RWPE1 (cell line): ENCODE measurements around the gene AGBL1.

Experiments used
- CTCF ChIA-PET: fragments of 350-600 bp; sonication (Branson Sonifier 250); formaldehyde crosslinking; extraction: SDS; loops from one replicate; lab custom pipeline; 2021; lab: Yijun Ruan, JAX
- POLR2A ChIA-PET: fragments of 400-600 bp; formaldehyde crosslinking; extraction: SDS; loops from one replicate; lab custom pipeline; 2020; ENCODE audit warnings: antibody characterized with exemption; ENCODE audit not compliant: low non-redundant PET; lab: Yijun Ruan, JAX
- DNase-seq: peaks from one replicate; pipeline ENCODE4 v3.0.0; 2012; ENCODE audit warnings: low spot score
- H3K27ac ChIP-seq: fragments of 450-650 bp; 2 replicates; pipeline ENCODE4 v1.5.1; 2017
- TF ChIP-seq, protein P1 (sequence below): fragments of 450-650 bp; conservative IDR thresholded peaks from 2 replicates; pipeline ENCODE4 v1.5.1; 2017; ENCODE audit warnings: low read depth, mild to moderate bottlenecking

The AGBL1 gene

DNA sequence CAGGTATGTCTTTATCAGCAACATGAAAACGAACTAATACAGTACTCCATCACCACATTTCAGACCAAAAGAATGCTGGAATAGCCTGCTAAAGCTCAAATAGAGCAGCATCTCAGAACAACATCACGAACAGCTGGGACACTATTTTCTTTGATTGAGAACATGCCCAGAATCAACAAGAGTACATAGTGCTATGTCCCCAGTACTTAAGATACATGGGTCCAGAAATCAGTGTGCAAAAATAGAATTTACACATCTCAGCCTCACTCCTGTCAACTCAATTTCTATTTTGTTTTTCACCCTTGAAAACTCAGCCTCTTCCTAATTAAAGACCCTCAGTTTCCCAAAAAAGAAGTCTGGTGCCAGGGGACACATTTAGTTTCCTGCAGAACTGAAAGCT lies 753.9 kb downstream of the AGBL1 start:
- no peak overlapping the region for H3K27ac ChIP-seq
- TF ChIP-seq, protein P1, sequence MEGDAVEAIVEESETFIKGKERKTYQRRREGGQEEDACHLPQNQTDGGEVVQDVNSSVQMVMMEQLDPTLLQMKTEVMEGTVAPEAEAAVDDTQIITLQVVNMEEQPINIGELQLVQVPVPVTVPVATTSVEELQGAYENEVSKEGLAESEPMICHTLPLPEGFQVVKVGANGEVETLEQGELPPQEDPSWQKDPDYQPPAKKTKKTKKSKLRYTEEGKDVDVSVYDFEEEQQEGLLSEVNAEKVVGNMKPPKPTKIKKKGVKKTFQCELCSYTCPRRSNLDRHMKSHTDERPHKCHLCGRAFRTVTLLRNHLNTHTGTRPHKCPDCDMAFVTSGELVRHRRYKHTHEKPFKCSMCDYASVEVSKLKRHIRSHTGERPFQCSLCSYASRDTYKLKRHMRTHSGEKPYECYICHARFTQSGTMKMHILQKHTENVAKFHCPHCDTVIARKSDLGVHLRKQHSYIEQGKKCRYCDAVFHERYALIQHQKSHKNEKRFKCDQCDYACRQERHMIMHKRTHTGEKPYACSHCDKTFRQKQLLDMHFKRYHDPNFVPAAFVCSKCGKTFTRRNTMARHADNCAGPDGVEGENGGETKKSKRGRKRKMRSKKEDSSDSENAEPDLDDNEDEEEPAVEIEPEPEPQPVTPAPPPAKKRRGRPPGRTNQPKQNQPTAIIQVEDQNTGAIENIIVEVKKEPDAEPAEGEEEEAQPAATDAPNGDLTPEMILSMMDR = no peak
- ChIA-PET CTCF (no interaction called here), POLR2A (no interaction called here)
- DNase-seq = no peak

GRCh38 chr15:86834115-86834863 lies 754.6 kb downstream of the AGBL1 start:
- DNase-seq = no peak
- ChIA-PET CTCF (no interaction called here), POLR2A (no interaction called here)
- H3K27ac ChIP-seq = no peak overlapping the region
- TF ChIP-seq, protein P1 = no peak

DNA sequence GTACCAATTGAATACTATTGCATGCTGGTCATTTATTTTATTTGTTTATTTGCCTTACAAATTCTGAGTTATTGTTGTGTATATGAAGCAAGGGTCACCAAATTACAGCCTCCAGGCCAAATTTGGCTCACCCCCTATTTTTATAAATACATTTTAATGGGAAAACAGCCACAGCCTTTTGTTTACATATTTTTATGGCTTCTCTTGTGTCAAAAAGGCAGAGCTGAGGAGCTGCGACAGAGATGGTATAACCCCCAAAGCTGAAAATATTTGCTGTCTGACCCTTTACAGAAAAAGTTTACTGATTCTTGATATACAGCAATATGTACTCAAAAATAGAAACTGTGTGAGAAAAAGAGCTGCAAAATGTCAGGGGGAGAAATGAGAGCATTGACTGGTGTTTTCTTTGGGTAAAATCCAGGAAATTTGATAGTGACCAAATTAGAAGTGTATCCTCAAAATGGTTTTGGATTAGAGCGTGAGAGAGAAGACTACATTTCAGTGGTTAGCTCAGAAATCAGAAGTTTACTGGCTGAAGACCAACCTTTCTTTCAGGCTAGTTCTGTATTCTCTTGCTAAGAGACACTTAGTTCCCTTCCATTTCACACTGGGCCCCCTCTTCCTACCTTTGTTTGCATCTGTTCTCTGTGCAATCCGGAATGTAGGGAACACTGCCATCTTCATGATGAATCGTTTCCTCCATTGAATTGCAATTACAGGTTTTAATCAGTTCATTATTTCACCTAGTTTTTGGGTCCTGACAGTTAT lies 757.8 kb downstream of the AGBL1 start:
- DNase-seq = no peak
- no peak overlapping the region for H3K27ac ChIP-seq
- ChIA-PET POLR2A (no interaction called here), CTCF (no interaction called here)
- TF ChIP-seq, protein P1 = no peak

DNA sequence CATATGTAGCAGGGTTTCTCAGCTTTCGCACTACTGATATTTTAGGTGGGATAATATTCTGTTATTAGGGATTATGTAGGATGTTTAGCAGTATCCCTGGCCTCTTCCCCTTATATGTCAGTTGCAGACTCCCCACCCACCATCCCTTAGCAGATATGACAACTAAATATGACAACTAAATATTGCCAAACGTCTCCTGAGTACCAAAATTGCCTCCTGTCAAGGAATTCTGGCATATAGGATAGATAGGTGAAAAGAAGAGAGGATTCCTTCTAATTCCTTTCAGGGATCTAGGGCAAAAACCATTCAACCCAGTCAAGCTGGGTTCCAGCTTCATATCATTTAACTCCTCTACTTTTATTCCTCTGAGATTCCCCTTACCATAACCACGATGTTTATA lies 759.8 kb downstream of the AGBL1 start:
- ChIA-PET POLR2A (no interaction called here), CTCF (no interaction called here)
- TF ChIP-seq, protein P1 = no peak
- H3K27ac ChIP-seq = no peak overlapping the region
- DNase-seq = no peak

DNA sequence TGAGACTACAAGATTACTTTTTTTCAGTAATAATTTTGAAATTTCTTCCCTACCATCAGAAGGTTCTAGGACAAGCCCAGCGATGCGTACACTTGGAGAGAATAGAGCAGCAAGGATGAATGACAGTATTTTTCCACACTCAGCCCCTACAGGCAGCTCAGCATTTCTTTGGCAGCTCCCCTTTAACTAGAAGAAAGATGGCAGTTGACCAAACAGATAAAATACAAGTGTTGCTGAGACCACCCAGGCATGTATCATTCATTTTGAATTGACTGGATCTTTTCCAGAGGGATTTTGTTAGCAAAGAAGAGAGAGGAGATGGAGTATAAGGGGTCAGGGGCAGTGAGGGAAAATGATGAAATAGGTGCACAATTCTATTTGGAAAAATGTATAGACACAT lies 761.3 kb downstream of the AGBL1 start:
- DNase-seq = no peak
- ChIA-PET CTCF (no interaction called here), POLR2A (no interaction called here)
- TF ChIP-seq, protein P1 = no peak
- H3K27ac ChIP-seq = no peak overlapping the region

GRCh38 chr15:86842199-86842598 lies 762.5 kb downstream of the AGBL1 start:
- TF ChIP-seq, protein P1 = no peak
- ChIA-PET POLR2A (no interaction called here), CTCF (interaction anchor here (0.6 kb wide), 1 partner anchor 256 kb away, joined by 7 read pairs; no protein-coding TSS in a partner anchor)
- no peak for DNase-seq
- H3K27ac ChIP-seq = no peak overlapping the region
